Lower lobe of right lung (tissue), 2 donors: ENCODE results near the gene ADAP1. TPM values are rescaled to one million over a fixed set of nuclear protein-coding genes. Genes with fewer than 3 reads are reported as not detected.
"Not testable (repeated sequence)": the region's sequence is repeated elsewhere in the genome, so short reads cannot be mapped to it uniquely, and the experiment has no call there.

Source experiments
- ATAC-seq, 2 donors: fragments of 200-7000 bp; cut with Tn5 transposase; one replicate each; pipeline ENCODE4 v1.9.1; 2020 to 2022; ENCODE audit warnings: mild to moderate bottlenecking in 2 of 2, moderate library complexity in 2 of 2
- DNase-seq: peaks from one replicate; pipeline ENCODE4 v3.0.0-alpha.2; 2020
- H3K27ac ChIP-seq: fragments of 200-600 bp; one replicate; pipeline ENCODE4 v1.8.0; 2022
- H3K27me3 ChIP-seq: fragments of 200-600 bp; one replicate; pipeline ENCODE4 v1.8.0; 2022; ENCODE audit warnings: low read depth
- H3K36me3 ChIP-seq: fragments of 200-600 bp; one replicate; pipeline ENCODE4 v1.8.0; 2022; ENCODE audit warnings: mild to moderate bottlenecking
- H3K4me1 ChIP-seq: fragments of 200-600 bp; one replicate; pipeline ENCODE4 v1.8.0; 2022
- H3K4me3 ChIP-seq: fragments of 200-600 bp; one replicate; pipeline ENCODE4 v1.8.0; 2022; ENCODE audit warnings: mild to moderate bottlenecking
- H3K9me3 ChIP-seq: fragments of 200-600 bp; one replicate; pipeline ENCODE4 v1.8.0; 2022
- intact Hi-C: fragments of 100-400 bp; cut with DNase I; formaldehyde crosslinking; loops from one replicate; pipeline ENCODE4 v1.11.0; 2022
- total RNA-seq: library from RNA; stranded (reverse); fragmentation: NEBNext Ultra II Directional; extraction: Animal tissue kit (Norgen Biotek cat#: 25700); gene quantifications from one replicate; pipeline ENCODE4 v1.2.1, GENCODE V29; 2021
- TF ChIP-seq, protein P1 (sequence below): fragments of 200-600 bp; IDR thresholded peaks from one replicate; pipeline ENCODE4 v1.8.0; 2022; ENCODE audit warnings: antibody characterized with exemption, mild to moderate bottlenecking
- donor health status: DM: no; HTN: yes; CAD: no; lungs with severe emphysema.

ADAP1 gene
- total RNA-seq, 1 donor from 2014 or later = 33.9 TPM

DNA sequence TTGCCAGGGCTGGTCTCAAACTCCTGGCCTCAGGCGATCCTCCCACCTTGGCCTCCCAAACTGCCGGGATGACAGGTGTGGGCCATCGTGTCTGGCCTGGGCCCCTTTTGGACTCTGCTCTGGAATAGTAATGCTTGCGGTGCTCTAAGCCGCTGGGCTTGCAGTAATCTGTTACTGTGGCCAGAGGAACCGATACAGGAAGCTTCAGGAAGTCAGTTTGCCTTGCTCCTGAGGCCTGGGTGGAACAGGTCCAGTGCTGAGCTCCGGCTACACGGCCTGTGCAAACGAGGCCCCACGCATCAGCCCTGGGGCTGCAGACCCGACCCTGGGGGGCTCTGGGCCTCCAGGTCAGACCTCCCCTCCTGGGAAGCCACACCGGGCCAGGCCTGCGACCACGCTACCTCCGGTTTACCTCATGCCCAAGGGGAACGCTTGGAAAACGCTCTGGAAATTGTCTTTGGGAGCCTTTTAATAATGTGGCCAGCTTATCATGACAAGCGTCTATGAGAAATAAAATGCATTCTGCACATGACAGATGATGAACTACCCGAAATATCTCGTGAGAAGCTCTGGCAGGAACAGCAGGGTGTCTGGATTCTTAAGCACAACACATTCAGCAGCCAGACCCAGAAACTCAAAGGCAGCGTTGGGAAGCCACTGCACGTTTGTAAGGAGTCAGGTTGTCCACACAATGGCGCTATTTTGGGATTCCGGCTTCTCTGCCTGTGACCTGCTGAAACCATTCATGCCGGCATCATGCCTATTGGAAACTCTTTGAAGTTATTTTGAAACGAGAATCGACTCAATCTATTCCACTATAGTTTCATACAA lies 10.1 kb upstream of the ADAP1 start:
- no peaks in the 10 kb centered on the region for H3K27me3 ChIP-seq
- ATAC-seq (peak; percentile 36 to 44), DNase-seq (peak; percentile 44)
- peak overlapping the region; percentile 20 for H3K4me3 ChIP-seq
- H3K4me1 ChIP-seq = peaks cover 47% of the 10 kb centered on the region
- H3K27ac ChIP-seq = peak overlapping the region; percentile 26
- TF ChIP-seq, protein P1, sequence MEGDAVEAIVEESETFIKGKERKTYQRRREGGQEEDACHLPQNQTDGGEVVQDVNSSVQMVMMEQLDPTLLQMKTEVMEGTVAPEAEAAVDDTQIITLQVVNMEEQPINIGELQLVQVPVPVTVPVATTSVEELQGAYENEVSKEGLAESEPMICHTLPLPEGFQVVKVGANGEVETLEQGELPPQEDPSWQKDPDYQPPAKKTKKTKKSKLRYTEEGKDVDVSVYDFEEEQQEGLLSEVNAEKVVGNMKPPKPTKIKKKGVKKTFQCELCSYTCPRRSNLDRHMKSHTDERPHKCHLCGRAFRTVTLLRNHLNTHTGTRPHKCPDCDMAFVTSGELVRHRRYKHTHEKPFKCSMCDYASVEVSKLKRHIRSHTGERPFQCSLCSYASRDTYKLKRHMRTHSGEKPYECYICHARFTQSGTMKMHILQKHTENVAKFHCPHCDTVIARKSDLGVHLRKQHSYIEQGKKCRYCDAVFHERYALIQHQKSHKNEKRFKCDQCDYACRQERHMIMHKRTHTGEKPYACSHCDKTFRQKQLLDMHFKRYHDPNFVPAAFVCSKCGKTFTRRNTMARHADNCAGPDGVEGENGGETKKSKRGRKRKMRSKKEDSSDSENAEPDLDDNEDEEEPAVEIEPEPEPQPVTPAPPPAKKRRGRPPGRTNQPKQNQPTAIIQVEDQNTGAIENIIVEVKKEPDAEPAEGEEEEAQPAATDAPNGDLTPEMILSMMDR = no peak
- peaks cover 34% of the 10 kb centered on the region for H3K36me3 ChIP-seq
- no peaks in the 10 kb centered on the region for H3K9me3 ChIP-seq
- intact Hi-C loops = no loop called here

DNA sequence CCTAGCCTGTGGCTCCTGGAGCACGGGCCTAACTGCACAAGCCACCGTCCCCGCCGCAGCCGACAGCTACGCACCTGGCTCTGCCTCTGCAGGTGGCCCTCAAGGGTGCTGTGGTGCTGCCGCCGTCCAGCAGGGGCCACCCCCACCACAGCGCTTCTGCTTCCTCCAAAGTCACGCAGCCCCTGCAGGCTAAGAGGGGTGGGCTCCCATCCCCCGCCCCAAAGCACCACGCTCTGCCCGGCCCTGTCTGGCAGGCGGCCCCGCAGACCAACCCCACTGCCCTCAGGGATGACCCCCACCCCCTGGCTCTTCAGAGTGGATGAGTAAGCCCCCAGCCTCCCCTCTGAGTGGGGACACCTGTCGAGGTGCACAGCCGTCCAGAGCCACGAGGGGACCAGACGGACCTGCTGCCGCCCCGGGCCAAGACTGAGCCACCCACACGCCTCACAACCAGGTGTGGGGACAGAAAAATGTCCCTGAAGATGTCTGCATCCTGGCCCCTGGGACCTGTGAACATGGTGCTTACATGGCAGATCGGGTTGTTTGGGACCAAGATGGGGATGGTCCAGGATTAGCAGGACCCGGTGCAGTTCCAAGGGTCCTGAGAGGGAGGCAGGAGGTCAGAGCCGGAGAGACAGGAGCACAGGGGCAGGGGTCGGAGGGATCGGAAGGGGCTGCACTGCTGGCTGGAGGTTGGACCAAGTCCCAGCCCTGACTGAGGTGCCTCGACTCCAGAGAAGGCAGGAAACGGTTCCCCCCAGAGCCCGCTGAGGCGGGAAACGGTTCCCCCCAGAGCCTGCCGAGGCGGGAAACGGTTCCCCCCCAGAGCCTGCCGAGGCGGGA lies 9.0 kb upstream of the ADAP1 start:
- Histone ChIP-seq H3K9me3 (no peaks in the 10 kb centered on the region), H3K27ac (peak overlapping the region; percentile 26), H3K4me1 (peaks cover 46% of the 10 kb centered on the region), H3K27me3 (no peaks in the 10 kb centered on the region), H3K4me3 (no peak overlapping the region), H3K36me3 (peaks cover 22% of the 10 kb centered on the region)
- intact Hi-C loops = no loop called here
- ATAC-seq (peak; percentile 2 to 6), DNase-seq (peak; percentile 48)
- TF ChIP-seq, protein P1 = no peak

DNA sequence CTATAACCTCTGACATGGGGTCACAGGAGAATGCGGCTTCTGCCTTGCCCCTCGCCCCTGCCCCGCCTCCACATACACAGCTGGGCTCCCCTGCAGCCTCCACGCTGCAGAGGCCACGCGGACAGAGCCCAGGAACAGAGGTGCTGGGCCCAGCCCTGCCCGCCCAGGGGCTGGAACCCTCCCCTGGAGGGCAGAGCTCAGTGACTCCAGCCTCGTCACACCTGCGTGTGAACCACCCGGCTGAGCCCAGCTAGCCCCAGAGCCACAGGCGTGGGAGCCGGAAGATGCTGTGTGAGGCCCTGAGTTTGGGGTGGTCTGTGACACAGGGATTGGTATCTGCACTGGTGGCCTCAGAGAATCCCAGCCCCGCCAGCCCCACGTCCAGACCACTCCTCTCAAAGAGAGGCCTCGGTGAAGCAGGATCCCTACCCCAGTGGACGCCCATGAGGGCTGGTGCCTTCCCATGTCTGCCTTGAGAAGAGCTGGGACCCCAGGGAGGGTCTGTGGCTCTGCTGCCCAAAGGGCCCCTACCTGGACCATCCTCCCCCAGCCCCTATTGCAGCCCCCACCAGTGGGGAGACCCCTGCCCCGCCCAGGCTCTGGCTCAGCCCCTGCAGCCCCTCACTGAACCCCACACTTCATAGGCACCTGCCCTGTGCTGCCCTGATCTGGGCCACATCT lies 8.1 kb upstream of the ADAP1 start:
- intact Hi-C loops = no loop called here
- Histone ChIP-seq H3K4me1 (peaks cover 43% of the 10 kb centered on the region), H3K27ac (no peak overlapping the region), H3K27me3 (peaks cover 5% of the 10 kb centered on the region), H3K4me3 (no peak overlapping the region), H3K36me3 (peaks cover 13% of the 10 kb centered on the region), H3K9me3 (no peaks in the 10 kb centered on the region)
- ATAC-seq (no peak), DNase-seq (peak; percentile 44)
- TF ChIP-seq, protein P1 = no peak

DNA sequence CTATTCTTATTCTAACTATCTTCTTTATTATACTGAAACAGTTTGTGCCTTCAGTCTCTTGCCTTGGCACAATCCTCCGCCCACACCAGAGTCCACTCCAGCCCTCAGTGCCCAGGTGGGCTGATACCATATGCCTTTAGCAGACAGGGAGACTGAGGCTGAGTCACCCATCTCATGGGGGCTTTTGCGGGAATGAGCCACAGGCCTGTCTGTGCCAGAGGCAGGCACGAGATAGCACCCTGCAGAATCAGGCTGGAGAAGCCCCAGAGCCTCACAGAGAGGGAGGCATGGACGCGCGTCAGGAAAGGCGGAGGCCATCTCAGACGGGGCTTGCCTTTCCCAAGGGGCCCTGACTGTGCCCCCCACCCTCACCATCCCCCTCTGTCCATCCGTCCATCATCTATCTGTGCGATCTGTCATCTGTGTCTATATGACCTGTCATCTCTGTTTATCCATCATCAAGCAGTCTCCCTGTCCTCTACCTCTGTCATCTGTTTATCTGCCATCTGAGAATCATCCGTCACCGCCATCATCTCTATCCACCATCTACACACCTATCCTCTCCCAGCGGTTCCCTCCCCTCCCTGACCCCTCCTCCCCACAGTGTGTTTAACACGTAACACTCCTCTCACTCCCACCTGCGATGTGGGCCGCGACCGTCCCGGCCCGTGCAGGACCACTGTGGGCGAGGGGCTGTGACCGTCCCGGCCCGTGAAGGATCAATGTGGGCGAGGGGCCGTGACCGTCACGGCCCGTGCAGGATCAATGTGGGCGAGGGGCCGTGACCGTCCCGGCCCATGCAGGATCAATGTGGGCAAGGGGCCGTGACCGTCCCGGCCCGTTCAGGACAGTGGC lies 7.3 kb upstream of the ADAP1 start:
- Histone ChIP-seq H3K4me1 (peaks cover 43% of the 10 kb centered on the region), H3K27me3 (peaks cover 9% of the 10 kb centered on the region), H3K27ac (no peak overlapping the region), H3K4me3 (no peak overlapping the region), H3K9me3 (no peaks in the 10 kb centered on the region), H3K36me3 (peaks cover 6% of the 10 kb centered on the region)
- DNase-seq (peak; percentile 35), ATAC-seq (no peak)
- TF ChIP-seq, protein P1 = no peak
- intact Hi-C loops = no loop called here

DNA sequence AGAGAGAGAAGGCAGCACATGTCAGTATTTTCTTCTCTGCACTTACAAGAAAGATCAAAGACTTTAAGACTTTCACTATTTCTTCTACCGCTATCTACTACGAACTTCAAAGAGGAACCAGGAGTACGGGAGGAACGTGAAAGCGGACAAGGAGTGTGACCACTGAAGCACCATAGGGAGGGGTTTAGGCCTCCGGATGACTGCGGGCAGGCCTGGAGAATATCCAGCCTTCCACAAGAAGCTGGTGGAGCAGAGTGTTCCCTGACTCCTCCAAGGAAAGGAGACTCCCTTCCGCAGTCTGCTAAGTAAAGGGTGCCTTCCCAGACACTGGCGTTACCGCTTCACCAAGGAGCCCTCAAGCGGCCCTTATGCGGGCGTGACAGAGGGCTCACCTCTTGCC lies 6.5 kb upstream of the ADAP1 start:
- H3K36me3 ChIP-seq, H3K27ac ChIP-seq, H3K27me3 ChIP-seq, H3K9me3 ChIP-seq, H3K4me3 ChIP-seq, ATAC-seq, intact Hi-C loops: not testable (repeated sequence)
- peaks cover 40% of the 10 kb centered on the region for H3K4me1 ChIP-seq
- peak; percentile 42 for DNase-seq
